SK-N-MC (cell line): ENCODE measurements around the gene RPL31.

Source experiments
- EZH2 ChIP-seq: fragments of 200-600 bp; sonication (generic); IDR thresholded peaks from one replicate; pipeline ENCODE4 v1.6.1; 2017; ENCODE audit warnings: antibody characterized with exemption
- POLR2AphosphoS5 ChIP-seq: IDR thresholded peaks from 2 replicates; pipeline ENCODE4 v1.6.1; 2012; ENCODE audit warnings: mild to moderate bottlenecking, low read depth, low read length, borderline replicate concordance

DNA sequence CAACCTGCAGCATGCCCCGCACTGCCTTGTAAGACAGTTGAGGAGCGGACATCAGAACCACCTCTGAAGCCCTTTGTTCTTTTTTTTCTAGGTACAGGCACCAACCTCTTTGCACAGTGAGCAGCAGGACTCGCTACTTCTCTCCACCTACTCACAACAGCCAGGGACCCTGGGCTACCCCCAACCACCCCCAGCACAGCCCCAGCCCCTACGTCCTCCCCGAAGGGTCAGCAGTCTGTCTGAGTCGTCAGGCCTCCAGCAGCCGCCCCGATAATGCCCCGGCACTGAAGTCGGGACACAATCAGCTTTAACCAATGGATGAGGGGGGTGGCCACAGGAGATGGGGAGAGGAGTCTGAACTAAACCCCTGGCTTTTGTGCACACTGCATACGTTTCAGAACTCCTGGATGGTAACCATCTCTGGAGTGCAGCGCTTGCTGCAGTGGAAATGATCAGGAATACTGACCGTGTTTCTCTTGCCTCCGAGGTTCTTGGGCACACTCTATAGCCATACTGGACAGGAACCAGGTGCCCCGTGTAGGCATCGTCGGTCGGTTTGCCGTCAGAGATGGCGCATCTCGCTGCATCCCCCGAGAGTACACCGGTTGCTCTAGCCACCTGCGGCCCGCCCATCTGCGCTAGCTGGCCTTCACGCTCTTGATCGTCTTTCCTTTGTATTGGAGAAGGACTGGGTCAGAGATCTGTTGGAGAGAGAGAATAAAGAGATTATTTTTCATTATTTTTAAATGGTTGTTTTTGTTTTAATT lies 6.6 kb upstream of the RPL31 start:
- TF ChIP-seq EZH2 (no peak), POLR2AphosphoS5 (no peak)
